Sigmoid colon (tissue), 4 donors: ENCODE results near the gene NPAS2.

Experiments used
- EP300 ChIP-seq, 4 donors: sonication (generic); formaldehyde crosslinking; IDR thresholded peaks; one replicate each; pipeline ENCODE4 v1.6.1; 2017; ENCODE audit warnings: antibody characterized with exemption in 4 of 4
- POLR2A ChIP-seq, 2 donors: fragments of 450-650 bp; IDR thresholded peaks; one replicate each; pipeline ENCODE4 v1.6.1; 2016; ENCODE audit warnings: antibody characterized with exemption in 2 of 2, mild to moderate bottlenecking in 2 of 2, moderate library complexity in 2 of 2
- POLR2AphosphoS5 ChIP-seq, 4 donors: sonication (generic); formaldehyde crosslinking; IDR thresholded peaks; one replicate each; pipeline ENCODE4 v1.6.1; 2017; ENCODE audit warnings: antibody characterized with exemption in 4 of 4
- TF ChIP-seq, protein P1 (sequence below), 4 experiments: fragments of 450-650 bp in 3 of 4; fragments of 200-600 bp in 1 of 4; IDR thresholded peaks; one replicate each; pipeline ENCODE4 v1.5.1; 2016 to 2019; ENCODE audit warnings: antibody characterized with exemption in 4 of 4, mild to moderate bottlenecking in 3 of 4, moderate library complexity in 2 of 4

DNA sequence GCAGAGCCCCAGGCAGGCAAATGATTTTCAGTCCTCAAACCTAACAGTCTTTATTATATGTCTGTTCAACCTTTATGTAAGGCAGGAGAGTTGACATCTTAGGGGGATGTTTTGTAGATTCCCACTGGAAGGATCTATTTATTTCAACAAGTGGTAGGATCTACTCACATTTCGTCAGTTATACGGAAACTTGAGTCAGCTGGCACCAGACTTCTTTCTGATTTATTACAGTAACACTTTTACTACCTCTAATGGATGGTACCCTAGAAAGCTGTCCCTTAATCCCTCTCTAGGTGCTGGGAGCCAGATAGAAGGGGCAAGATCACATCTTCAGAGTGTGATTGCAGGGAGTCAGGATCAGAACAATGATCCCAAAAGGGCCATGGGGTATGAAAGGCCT is 180.1 kb downstream of the NPAS2 start:
- TF ChIP-seq POLR2A (IDR thresholded peaks at IDR 0.05), result no peak
- TF ChIP-seq POLR2AphosphoS5 (IDR thresholded peaks at IDR 0.05), result no peak
- TF ChIP-seq, protein P1, sequence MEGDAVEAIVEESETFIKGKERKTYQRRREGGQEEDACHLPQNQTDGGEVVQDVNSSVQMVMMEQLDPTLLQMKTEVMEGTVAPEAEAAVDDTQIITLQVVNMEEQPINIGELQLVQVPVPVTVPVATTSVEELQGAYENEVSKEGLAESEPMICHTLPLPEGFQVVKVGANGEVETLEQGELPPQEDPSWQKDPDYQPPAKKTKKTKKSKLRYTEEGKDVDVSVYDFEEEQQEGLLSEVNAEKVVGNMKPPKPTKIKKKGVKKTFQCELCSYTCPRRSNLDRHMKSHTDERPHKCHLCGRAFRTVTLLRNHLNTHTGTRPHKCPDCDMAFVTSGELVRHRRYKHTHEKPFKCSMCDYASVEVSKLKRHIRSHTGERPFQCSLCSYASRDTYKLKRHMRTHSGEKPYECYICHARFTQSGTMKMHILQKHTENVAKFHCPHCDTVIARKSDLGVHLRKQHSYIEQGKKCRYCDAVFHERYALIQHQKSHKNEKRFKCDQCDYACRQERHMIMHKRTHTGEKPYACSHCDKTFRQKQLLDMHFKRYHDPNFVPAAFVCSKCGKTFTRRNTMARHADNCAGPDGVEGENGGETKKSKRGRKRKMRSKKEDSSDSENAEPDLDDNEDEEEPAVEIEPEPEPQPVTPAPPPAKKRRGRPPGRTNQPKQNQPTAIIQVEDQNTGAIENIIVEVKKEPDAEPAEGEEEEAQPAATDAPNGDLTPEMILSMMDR (IDR thresholded peaks at IDR 0.05), result no peak
- no peak for TF ChIP-seq EP300 (IDR thresholded peaks at IDR 0.05)
